A549 (cell line): ENCODE measurements around the gene DRD2. TPM values are rescaled to one million over a fixed set of nuclear protein-coding genes. Genes with fewer than 3 reads are reported as not detected.

Experiments
- ATAC-seq, 2 experiments: fragments of 200-7000 bp in 1 of 2; fragments of >200 bp in 1 of 2; cut with Nextera tagmentation in 1 of 2; cut with Tn5 transposase in 1 of 2; 3 replicates each; pipeline versions ENCODE4 v1.8.0 to v1.9.1; 2018 to 2020; ENCODE audit warnings: mild to moderate bottlenecking in 1 of 2, moderate library complexity in 1 of 2
- CTCF ChIA-PET: fragments of 300-600 bp; sonication (Branson Sonifier 250); formaldehyde crosslinking; extraction: SDS; loops from one replicate; lab custom pipeline; 2021; ENCODE audit warnings: antibody characterized with exemption, inconsistent platforms; lab: Yijun Ruan, JAX
- POLR2A ChIA-PET: fragments of 350-600 bp; formaldehyde crosslinking; extraction: SDS; loops from one replicate; lab custom pipeline; 2021; ENCODE audit warnings: antibody characterized with exemption, inconsistent platforms; lab: Yijun Ruan, JAX
- DNase-seq, 2 experiments: peaks; one replicate each; pipeline versions ENCODE4 v3.0.0 to v3.0.0-alpha.2; 2011 to 2016; ENCODE audit warnings: low read depth in 1 of 2, low spot score in 1 of 2
- FAIRE-seq: peaks from 2 replicates; lab custom pipeline; 2011; peaks lifted over from hg19 to GRCh38; lab: Jason Lieb, UNC
- H3K27ac ChIP-seq, 2 experiments: fragments of >200 bp; sonication (Bioruptor Twin); formaldehyde crosslinking; 3 replicates each; pipeline ENCODE4 v1.5.1; 2016 to 2017
- H3K4me1 ChIP-seq: fragments of >200 bp; sonication (Bioruptor Twin); formaldehyde crosslinking; 3 replicates; pipeline ENCODE4 v1.6.1; 2016
- H3K4me2 ChIP-seq: fragments of >200 bp; sonication (Bioruptor Twin); formaldehyde crosslinking; 3 replicates; pipeline ENCODE4 v1.6.1; 2016
- H3K4me3 ChIP-seq: fragments of >200 bp; sonication (Bioruptor Twin); formaldehyde crosslinking; 3 replicates; pipeline ENCODE4 v1.5.1; 2016
- H3K9me3 ChIP-seq: fragments of >200 bp; sonication (Bioruptor Twin); formaldehyde crosslinking; 3 replicates; pipeline ENCODE4 v1.6.1; 2016
- BHLHE40 ChIP-seq: IDR thresholded peaks from 2 replicates; pipeline ENCODE4 v1.6.1; 2012; ENCODE audit warnings: low read depth, low read length, inconsistent platforms
- CBX2 ChIP-seq: fragments of 200-600 bp; sonication (generic); IDR thresholded peaks from 2 replicates; pipeline ENCODE4 v1.6.1; 2016; ENCODE audit warnings: low read depth, mild to moderate bottlenecking, borderline replicate concordance
- CHD4 ChIP-seq: fragments of 200-600 bp; sonication (generic); IDR thresholded peaks from 2 replicates; pipeline ENCODE4 v1.6.1; 2016; ENCODE audit warnings: antibody characterized with exemption, mild to moderate bottlenecking, borderline replicate concordance
- EHMT2 ChIP-seq: fragments of 200-600 bp; sonication (generic); IDR thresholded peaks from 2 replicates; pipeline ENCODE4 v1.6.1; 2016; ENCODE audit warnings: antibody characterized with exemption, low read depth, mild to moderate bottlenecking, moderate library complexity
- EP300 ChIP-seq, 2 experiments: fragments of >200 bp; sonication (Bioruptor Twin); formaldehyde crosslinking; IDR thresholded peaks; 2 replicates in 1 of 2; 3 replicates in 1 of 2; pipeline ENCODE4 v1.6.1; 2016 to 2017
- FOSB ChIP-seq: fragments of 250-450 bp; sonication (Bioruptor Pico); IDR thresholded peaks from 2 replicates; pipeline ENCODE4 v1.5.0; 2020; ENCODE audit warnings: mild to moderate bottlenecking, moderate library complexity
- GATA3 ChIP-seq: IDR thresholded peaks from 2 replicates; pipeline ENCODE4 v1.6.1; 2012; ENCODE audit warnings: borderline replicate concordance
- HDAC2 ChIP-seq: fragments of 200-600 bp; sonication (generic); IDR thresholded peaks from 2 replicates; pipeline ENCODE4 v1.6.1; 2016
- HEYL ChIP-seq: fragments of 250-450 bp; sonication (Bioruptor Pico); IDR thresholded peaks from 2 replicates; pipeline ENCODE4 v1.8.0; 2021; ENCODE audit warnings: mild to moderate bottlenecking, moderate library complexity
- HOXA7 ChIP-seq: fragments of 250-450 bp; sonication (Bioruptor Pico); IDR thresholded peaks from 2 replicates; pipeline ENCODE4 v1.5.0; 2020; ENCODE audit warnings: mild to moderate bottlenecking, moderate library complexity
- HOXB5 ChIP-seq: fragments of 250-450 bp; sonication (Bioruptor Pico); IDR thresholded peaks from 2 replicates; pipeline ENCODE4 v1.5.0; 2020; ENCODE audit warnings: mild to moderate bottlenecking, moderate library complexity
- KDM5A ChIP-seq: fragments of 200-600 bp; sonication (generic); IDR thresholded peaks from 2 replicates; pipeline ENCODE4 v1.6.1; 2016; ENCODE audit warnings: antibody characterized with exemption, mild to moderate bottlenecking
- MAFK ChIP-seq: fragments of 450-650 bp; IDR thresholded peaks from 2 replicates; pipeline ENCODE4 v1.6.1; 2014; ENCODE audit not compliant: partially characterized antibody
- MAZ ChIP-seq: fragments of 150-350 bp; IDR thresholded peaks from 2 replicates; pipeline ENCODE4 v1.6.1; 2014; ENCODE audit warnings: antibody characterized with exemption, low read depth, low read length, borderline replicate concordance
- PHF8 ChIP-seq: fragments of 200-600 bp; sonication (generic); IDR thresholded peaks from 2 replicates; pipeline ENCODE4 v1.6.1; 2016; ENCODE audit warnings: low read depth, mild to moderate bottlenecking, antibody characterized with exemption, moderate library complexity, borderline replicate concordance
- POLR2AphosphoS2 ChIP-seq: conservative IDR thresholded peaks from 2 replicates; pipeline ENCODE4 v1.6.1; 2012; ENCODE audit warnings: low read length, improper control_type of control experiment, inconsistent platforms
- RAD21 ChIP-seq, 2 experiments: fragments of >200 bp in 1 of 2; sonication (Bioruptor Twin) in 1 of 2; formaldehyde crosslinking in 1 of 2; IDR thresholded peaks in 1 of 2; conservative IDR thresholded peaks in 1 of 2; 2 replicates in 1 of 2; 3 replicates in 1 of 2; pipeline ENCODE4 v1.6.1; 2012 to 2018; ENCODE audit warnings: inconsistent platforms in 1 of 2
- RARB ChIP-seq: fragments of 250-450 bp; sonication (Bioruptor Pico); IDR thresholded peaks from 2 replicates; pipeline ENCODE4 v1.8.0; 2021; ENCODE audit warnings: mild to moderate bottlenecking, moderate library complexity
- WGBS: methylation state at CpG from one replicate; pipeline ENCODE4 v1.1.6; 2017; ENCODE audit errors: missing lambda C conversion rate; 5-methylcytosine and 5-hydroxymethylcytosine counted together
- polyA plus RNA-seq, 4 experiments: library from polyadenylated mRNA; depleted of rRNA in 3 of 4; stranded (reverse); fragments of >200 nt; fragmentation: RNase III in 1 of 4; extraction: RNeasy Plus Mini Kit Qiagen cat#74134 plus additional on column Dnase treatment in 1 of 4; gene quantifications; 2 replicates in 3 of 4; 3 replicates in 1 of 4; pipeline ENCODE4 v1.2.3, GENCODE V29; 2011 to 2017
- TF ChIP-seq, protein P1 (sequence below): IDR thresholded peaks from 2 replicates; pipeline ENCODE4 v1.6.1; 2012
- TF ChIP-seq, protein P2 (sequence below): fragments of >200 bp; sonication (Bioruptor Twin); formaldehyde crosslinking; IDR thresholded peaks from 3 replicates; pipeline ENCODE4 v1.5.1; 2016

Gene DRD2
- polyA plus RNA-seq, 2 of the 4 experiments (the other 2 are of a cell fraction): not detected

DNA sequence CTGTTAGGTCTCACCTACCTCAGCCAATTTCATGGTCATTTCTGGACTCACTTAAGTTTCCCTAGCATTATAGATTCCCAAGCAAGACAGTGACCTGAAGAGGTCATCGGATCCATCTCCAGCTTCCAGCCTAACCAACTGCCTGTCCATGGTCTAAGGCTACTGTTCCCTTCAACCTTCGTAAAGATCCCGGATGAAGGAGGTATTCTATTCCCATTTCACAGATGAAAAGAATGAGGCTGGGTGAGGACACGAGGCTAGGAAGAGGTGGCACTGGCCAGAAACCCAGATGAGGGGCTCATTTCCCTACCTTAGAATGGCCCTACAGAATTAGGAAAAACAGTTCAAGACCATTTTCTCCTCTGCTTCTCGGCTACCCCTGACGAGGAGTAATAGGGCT lies 31.3 kb upstream of the DRD2 start:
- Histone ChIP-seq H3K4me2 (no peak overlapping the region), H3K9me3 (no peaks in the 10 kb centered on the region), H3K4me1 (no peaks in the 10 kb centered on the region), H3K4me3 (no peak overlapping the region), H3K27ac (no peak overlapping the region)
- no peak for FAIRE-seq
- POLR2A ChIA-PET: no interaction called here
- CTCF ChIA-PET: no interaction called here
- ATAC-seq: no peak
- TF ChIP-seq MAFK (no peak), HOXB5 (CRISPR knock-in tag) (no peak), PHF8 (no peak), CHD4 (no peak), HEYL (no peak), BHLHE40 (no peak), KDM5A (no peak)
- TF ChIP-seq, all 56 proteins: peak for 0
- DNase-seq: no peak
- 16% methylated on average over 5 of the region's 6 CpGs for WGBS

DNA sequence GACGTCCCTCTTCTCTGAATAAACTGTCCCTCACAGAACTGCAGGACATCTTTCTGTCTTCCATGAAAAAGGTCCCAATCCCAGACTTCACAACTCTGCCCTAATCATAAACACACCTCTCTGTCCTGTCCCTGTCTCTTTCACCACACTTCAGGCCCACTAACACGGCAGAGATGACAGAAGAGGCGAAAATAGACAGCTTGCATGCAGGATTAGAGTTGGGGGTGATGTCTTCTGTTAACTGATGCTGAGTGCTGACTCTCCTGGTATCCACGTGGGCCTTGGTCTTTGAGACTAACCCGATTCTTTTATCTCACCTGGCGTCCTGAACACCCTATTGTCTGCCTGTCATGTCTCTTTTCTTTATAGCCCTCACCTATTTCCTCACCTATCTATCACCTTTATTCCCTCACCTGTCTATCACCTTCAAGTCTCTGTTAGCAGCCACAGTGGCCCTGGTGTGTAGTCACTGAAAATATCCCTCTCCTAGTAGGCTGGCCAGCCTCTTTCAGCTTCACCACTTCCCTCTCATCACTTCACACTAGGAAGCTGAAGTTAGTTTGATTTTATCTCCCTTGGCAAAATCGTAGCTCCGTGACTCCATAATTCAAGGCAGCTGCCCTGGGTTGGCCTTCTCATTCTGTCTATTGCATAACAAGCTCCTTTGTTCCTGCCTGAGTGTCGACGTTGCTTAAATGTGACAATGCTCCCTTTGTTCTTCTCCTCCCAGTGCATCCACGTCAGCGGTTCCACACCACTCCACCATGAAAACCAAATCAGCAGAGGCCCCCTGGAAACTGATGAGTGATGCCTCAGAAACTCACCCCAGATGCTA lies 30.6 kb upstream of the DRD2 start:
- DNase-seq (peak in 1 of 2 experiments; percentile 2), FAIRE-seq (no peak), ATAC-seq (no peak)
- no peak overlapping the region for H3K4me3 ChIP-seq
- WGBS: 4% methylated on average over 12 of the region's 12 CpGs
- H3K4me2 ChIP-seq: no peak overlapping the region
- no peaks in the 10 kb centered on the region for H3K4me1 ChIP-seq
- CTCF ChIA-PET: no interaction called here
- TF ChIP-seq, protein P1, sequence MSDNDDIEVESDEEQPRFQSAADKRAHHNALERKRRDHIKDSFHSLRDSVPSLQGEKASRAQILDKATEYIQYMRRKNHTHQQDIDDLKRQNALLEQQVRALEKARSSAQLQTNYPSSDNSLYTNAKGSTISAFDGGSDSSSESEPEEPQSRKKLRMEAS: no peak
- TF ChIP-seq HOXA7 (CRISPR knock-in tag): no peak
- no peak for TF ChIP-seq MAFK
- no peak for TF ChIP-seq MAZ
- TF ChIP-seq BHLHE40: no peak
- no peak for TF ChIP-seq GATA3
- no peak for TF ChIP-seq RARB (CRISPR knock-in tag)
- no peak for TF ChIP-seq HEYL
- TF ChIP-seq HOXB5 (CRISPR knock-in tag): no peak
- TF ChIP-seq, all 56 proteins: peak for 0
- POLR2A ChIA-PET: no interaction called here
- H3K9me3 ChIP-seq: no peaks in the 10 kb centered on the region
- no peak overlapping the region for H3K27ac ChIP-seq

DNA sequence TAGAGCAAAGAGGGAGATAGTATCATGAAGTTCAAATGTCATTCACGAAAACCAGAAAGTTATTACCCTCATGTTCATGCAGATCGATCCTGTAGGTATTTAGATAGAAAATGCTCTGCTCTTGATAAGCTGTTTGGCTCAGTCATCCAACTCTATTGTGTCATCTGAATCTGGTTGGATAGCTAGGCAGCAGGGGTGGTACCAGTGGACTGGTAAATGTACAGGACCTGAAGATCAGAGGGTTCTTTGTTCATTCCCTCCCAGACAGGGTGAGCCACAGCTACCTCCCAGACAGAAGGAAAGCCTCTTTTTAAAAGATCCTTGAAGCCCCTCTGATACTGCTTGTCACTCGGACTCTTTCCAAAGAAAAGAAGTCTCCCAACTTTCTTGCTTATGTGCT lies 29.8 kb upstream of the DRD2 start:
- FAIRE-seq (no peak), ATAC-seq (no peak), DNase-seq (no peak)
- ChIA-PET POLR2A (no interaction called here), CTCF (no interaction called here)
- Histone ChIP-seq H3K9me3 (no peaks in the 10 kb centered on the region), H3K4me1 (no peaks in the 10 kb centered on the region), H3K4me2 (no peak overlapping the region), H3K27ac (no peak overlapping the region), H3K4me3 (no peak overlapping the region)
- 0% methylated on average over 3 of the region's 3 CpGs for WGBS
- TF ChIP-seq, protein P2, sequence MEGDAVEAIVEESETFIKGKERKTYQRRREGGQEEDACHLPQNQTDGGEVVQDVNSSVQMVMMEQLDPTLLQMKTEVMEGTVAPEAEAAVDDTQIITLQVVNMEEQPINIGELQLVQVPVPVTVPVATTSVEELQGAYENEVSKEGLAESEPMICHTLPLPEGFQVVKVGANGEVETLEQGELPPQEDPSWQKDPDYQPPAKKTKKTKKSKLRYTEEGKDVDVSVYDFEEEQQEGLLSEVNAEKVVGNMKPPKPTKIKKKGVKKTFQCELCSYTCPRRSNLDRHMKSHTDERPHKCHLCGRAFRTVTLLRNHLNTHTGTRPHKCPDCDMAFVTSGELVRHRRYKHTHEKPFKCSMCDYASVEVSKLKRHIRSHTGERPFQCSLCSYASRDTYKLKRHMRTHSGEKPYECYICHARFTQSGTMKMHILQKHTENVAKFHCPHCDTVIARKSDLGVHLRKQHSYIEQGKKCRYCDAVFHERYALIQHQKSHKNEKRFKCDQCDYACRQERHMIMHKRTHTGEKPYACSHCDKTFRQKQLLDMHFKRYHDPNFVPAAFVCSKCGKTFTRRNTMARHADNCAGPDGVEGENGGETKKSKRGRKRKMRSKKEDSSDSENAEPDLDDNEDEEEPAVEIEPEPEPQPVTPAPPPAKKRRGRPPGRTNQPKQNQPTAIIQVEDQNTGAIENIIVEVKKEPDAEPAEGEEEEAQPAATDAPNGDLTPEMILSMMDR: no peak
- no peak for TF ChIP-seq POLR2AphosphoS2
- no peak for TF ChIP-seq HOXA7 (CRISPR knock-in tag)

DNA sequence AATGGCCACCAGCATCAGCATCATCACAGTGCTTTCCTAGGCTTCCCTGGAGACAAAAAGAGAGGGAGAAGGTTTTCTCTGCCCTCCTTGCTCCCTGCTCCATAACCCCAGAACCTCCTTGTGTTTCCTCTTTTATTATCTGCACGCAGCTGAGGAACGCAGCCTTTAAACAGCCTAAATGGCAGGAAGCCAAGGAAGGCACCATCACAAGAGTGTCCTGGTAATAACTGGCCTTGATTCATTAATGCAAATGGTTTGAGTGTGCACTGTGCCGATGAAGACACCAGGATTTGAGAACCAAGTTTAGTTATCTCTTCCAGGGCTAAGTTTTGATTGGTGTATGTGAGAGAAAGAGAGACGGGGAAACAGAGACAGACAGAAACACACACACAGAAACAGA lies 29.4 kb upstream of the DRD2 start:
- no peak overlapping the region for H3K4me2 ChIP-seq
- WGBS: 35% methylated on average over 4 of the region's 4 CpGs
- POLR2A ChIA-PET: no interaction called here
- H3K9me3 ChIP-seq: no peaks in the 10 kb centered on the region
- CTCF ChIA-PET: no interaction called here
- no peak overlapping the region for H3K4me3 ChIP-seq
- H3K4me1 ChIP-seq: no peaks in the 10 kb centered on the region
- H3K27ac ChIP-seq: no peak overlapping the region
- DNase-seq (no peak), ATAC-seq (no peak), FAIRE-seq (no peak)
- TF ChIP-seq MAFK: no peak
- TF ChIP-seq EHMT2: no peak
- no peak for TF ChIP-seq POLR2AphosphoS2
- no peak for TF ChIP-seq CBX2
- TF ChIP-seq RARB (CRISPR knock-in tag): no peak
- no peak for TF ChIP-seq PHF8
- no peak for TF ChIP-seq EP300 (IDR thresholded peaks at IDR 0.05)
- no peak for TF ChIP-seq RAD21 (conservative IDR thresholded peaks at IDR 0.05 in 1 of 2, IDR thresholded peaks at IDR 0.05 in 1 of 2)
- TF ChIP-seq HDAC2: no peak
- no peak for TF ChIP-seq FOSB (CRISPR knock-in tag)
